ENCODE measurements around the gene AR. TPM values are rescaled to one million over a fixed set of nuclear protein-coding genes. Genes with fewer than 3 reads are reported as not detected.

Gene AR
- total RNA-seq, 2 experiments from 2014 or later, result not detected

- Mint-ChIP-seq H3K4me3 (no peak overlapping the region), H3K36me3 (ENCODE audit: low read depth) (no peaks in the 10 kb centered on the region), H3K4me1 (no peaks in the 10 kb centered on the region), H3K27ac (no peak overlapping the region), H3K9me3 (no peaks in the 10 kb centered on the region), H3K27me3 (peaks cover 37% of the 10 kb centered on the region)
- CTCF ChIA-PET, result no interaction called here
- POLR2A ChIA-PET, result no interaction called here
- DNase-seq, result no peak
Measured at GRCh38 chrX:67545036-67545821, 1.4 kb downstream of the AR start.

- Mint-ChIP-seq H3K4me3 (no peak overlapping the region), H3K36me3 (ENCODE audit: low read depth) (no peaks in the 10 kb centered on the region), H3K27ac (no peak overlapping the region), H3K27me3 (peaks cover 37% of the 10 kb centered on the region), H3K9me3 (no peaks in the 10 kb centered on the region), H3K4me1 (no peaks in the 10 kb centered on the region)
- POLR2A ChIA-PET, result no interaction called here
- CTCF ChIA-PET, result no interaction called here
- DNase-seq, result no peak
Measured at GRCh38 chrX:67545893-67546495, 2.2 kb downstream of the AR start.

- POLR2A ChIA-PET, result no interaction called here
- H3K27me3 Mint-ChIP-seq, result peaks cover 35% of the 10 kb centered on the region
Measured at GRCh38 chrX:67546496-67547423, 2.9 kb downstream of the AR start.

GRCh38 chrX:67555578-67556203, 11.9 kb downstream of the AR start:
- H3K27ac Mint-ChIP-seq, result no peak overlapping the region
- ChIA-PET CTCF (no interaction called here), POLR2A (no interaction called here)
- DNase-seq, result no peak
- no peaks in the 10 kb centered on the region for H3K4me1 Mint-ChIP-seq
- no peaks in the 10 kb centered on the region for H3K9me3 Mint-ChIP-seq
- H3K36me3 Mint-ChIP-seq (ENCODE audit: low read depth), result no peaks in the 10 kb centered on the region
- H3K27me3 Mint-ChIP-seq, result no peaks in the 10 kb centered on the region
- H3K4me3 Mint-ChIP-seq, result no peak overlapping the region

More at GRCh38 chrX:67546496-67547423, 2.9 kb downstream of the AR start:
- H3K9me3 Mint-ChIP-seq, result no peaks in the 10 kb centered on the region
- no peak overlapping the region for H3K27ac Mint-ChIP-seq
- CTCF ChIA-PET, result no interaction called here
- H3K36me3 Mint-ChIP-seq (ENCODE audit: low read depth), result no peaks in the 10 kb centered on the region
- no peak for DNase-seq
- no peak overlapping the region for H3K4me3 Mint-ChIP-seq
- H3K4me1 Mint-ChIP-seq, result no peaks in the 10 kb centered on the region

- Mint-ChIP-seq H3K9me3 (no peaks in the 10 kb centered on the region), H3K36me3 (ENCODE audit: low read depth) (no peaks in the 10 kb centered on the region), H3K4me1 (no peaks in the 10 kb centered on the region), H3K27ac (no peak overlapping the region), H3K27me3 (no peaks in the 10 kb centered on the region), H3K4me3 (no peak overlapping the region)
- ChIA-PET CTCF (no interaction called here), POLR2A (no interaction called here)
- DNase-seq, result no peak
Measured at GRCh38 chrX:67558267-67558666, 14.4 kb downstream of the AR start.

GRCh38 chrX:67563469-67564448, 19.9 kb downstream of the AR start:
- H3K4me3 Mint-ChIP-seq, result no peak overlapping the region
- H3K27me3 Mint-ChIP-seq, result no peaks in the 10 kb centered on the region
- H3K4me1 Mint-ChIP-seq, result no peaks in the 10 kb centered on the region
- DNase-seq, result no peak
- CTCF ChIA-PET, result no interaction called here
- POLR2A ChIA-PET, result no interaction called here
- no peaks in the 10 kb centered on the region for H3K9me3 Mint-ChIP-seq
- no peaks in the 10 kb centered on the region for H3K36me3 Mint-ChIP-seq (ENCODE audit: low read depth)
- no peak overlapping the region for H3K27ac Mint-ChIP-seq

GRCh38 chrX:67564475-67564874, 20.7 kb downstream of the AR start:
- no peaks in the 10 kb centered on the region for H3K27me3 Mint-ChIP-seq
- H3K27ac Mint-ChIP-seq, result no peak overlapping the region
- no peak overlapping the region for H3K4me3 Mint-ChIP-seq
- H3K36me3 Mint-ChIP-seq (ENCODE audit: low read depth), result no peaks in the 10 kb centered on the region
- no peak for DNase-seq
- no peaks in the 10 kb centered on the region for H3K4me1 Mint-ChIP-seq
- POLR2A ChIA-PET, result no interaction called here
- no peaks in the 10 kb centered on the region for H3K9me3 Mint-ChIP-seq
- CTCF ChIA-PET, result no interaction called here

GRCh38 chrX:67568769-67569168, 24.9 kb downstream of the AR start:
- Mint-ChIP-seq H3K36me3 (ENCODE audit: low read depth) (no peaks in the 10 kb centered on the region), H3K4me1 (no peaks in the 10 kb centered on the region)
- CTCF ChIA-PET, result no interaction called here

GRCh38 chrX:67570839-67571238, 27.0 kb downstream of the AR start:
- no peaks in the 10 kb centered on the region for H3K36me3 Mint-ChIP-seq (ENCODE audit: low read depth)
- no peak overlapping the region for H3K4me3 Mint-ChIP-seq
- POLR2A ChIA-PET, result no interaction called here
- no peaks in the 10 kb centered on the region for H3K27me3 Mint-ChIP-seq
- CTCF ChIA-PET, result no interaction called here
- H3K27ac Mint-ChIP-seq, result no peak overlapping the region
- H3K9me3 Mint-ChIP-seq, result no peaks in the 10 kb centered on the region
- H3K4me1 Mint-ChIP-seq, result no peaks in the 10 kb centered on the region
- no peak for DNase-seq

More at GRCh38 chrX:67568769-67569168, 24.9 kb downstream of the AR start:
- POLR2A ChIA-PET, result no interaction called here
- no peaks in the 10 kb centered on the region for H3K9me3 Mint-ChIP-seq
- H3K27me3 Mint-ChIP-seq, result no peaks in the 10 kb centered on the region
- no peak overlapping the region for H3K4me3 Mint-ChIP-seq
- DNase-seq, result no peak
- H3K27ac Mint-ChIP-seq, result no peak overlapping the region

GRCh38 chrX:67574696-67575095, 30.9 kb downstream of the AR start:
- Mint-ChIP-seq H3K27me3 (no peaks in the 10 kb centered on the region), H3K27ac (no peak overlapping the region), H3K4me1 (no peaks in the 10 kb centered on the region), H3K4me3 (no peak overlapping the region), H3K36me3 (ENCODE audit: low read depth) (no peaks in the 10 kb centered on the region), H3K9me3 (no peaks in the 10 kb centered on the region)
- ChIA-PET CTCF (no interaction called here), POLR2A (no interaction called here)
- no peak for DNase-seq

- DNase-seq, result no peak
- CTCF ChIA-PET, result no interaction called here
- Mint-ChIP-seq H3K4me3 (no peak overlapping the region), H3K9me3 (no peaks in the 10 kb centered on the region), H3K4me1 (no peaks in the 10 kb centered on the region), H3K27me3 (no peaks in the 10 kb centered on the region), H3K27ac (no peak overlapping the region), H3K36me3 (ENCODE audit: low read depth) (no peaks in the 10 kb centered on the region)
- POLR2A ChIA-PET, result no interaction called here
Measured at GRCh38 chrX:67582436-67582835, 38.6 kb downstream of the AR start.

- Mint-ChIP-seq H3K27ac (no peak overlapping the region), H3K36me3 (ENCODE audit: low read depth) (no peaks in the 10 kb centered on the region), H3K4me1 (no peaks in the 10 kb centered on the region), H3K9me3 (no peaks in the 10 kb centered on the region), H3K27me3 (no peaks in the 10 kb centered on the region), H3K4me3 (no peak overlapping the region)
- no peak for DNase-seq
- ChIA-PET CTCF (no interaction called here), POLR2A (no interaction called here)
Measured at GRCh38 chrX:67583171-67583570, 39.4 kb downstream of the AR start.
